CD4-positive, alpha-beta T cell treated with Interleukin-2 at 100 ng/mL for 4 hours (primary cell): ENCODE results near the gene UCN2.
A peak's percentile ranks its signal among the peaks of the same experiment; 100 is the strongest.

Experiments
- DNase-seq: peaks from one replicate; pipeline ENCODE4 v3.0.0-alpha.2; 2020; ENCODE audit warnings: low spot score

UCN2 gene

GRCh38 chr3:48591436-48591835, 27.9 kb upstream of the UCN2 start:
- DNase-seq = no peak

DNA sequence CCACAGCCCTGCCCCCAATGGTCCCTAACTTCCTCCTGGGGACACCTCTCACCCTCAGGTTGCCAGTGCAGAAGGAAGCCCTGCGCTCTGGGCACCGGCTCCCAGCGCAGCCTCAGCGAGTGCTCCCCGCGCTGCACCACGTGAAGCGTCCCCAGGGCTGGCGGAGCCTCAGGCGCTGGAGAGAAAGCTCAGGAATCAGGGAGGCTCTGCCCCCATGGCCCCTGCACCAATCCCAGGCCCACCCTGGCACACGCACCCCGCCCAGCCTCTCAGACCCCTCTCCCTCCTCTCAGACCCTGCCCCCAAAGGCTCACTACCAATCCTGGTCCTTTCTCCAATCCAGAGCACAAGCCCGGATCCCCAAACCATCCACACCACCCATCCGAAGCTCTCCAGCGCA, 24.6 kb upstream of the UCN2 start:
- DNase-seq = no peak

GRCh38 chr3:48587686-48588085, 24.1 kb upstream of the UCN2 start:
- no peak for DNase-seq

DNA sequence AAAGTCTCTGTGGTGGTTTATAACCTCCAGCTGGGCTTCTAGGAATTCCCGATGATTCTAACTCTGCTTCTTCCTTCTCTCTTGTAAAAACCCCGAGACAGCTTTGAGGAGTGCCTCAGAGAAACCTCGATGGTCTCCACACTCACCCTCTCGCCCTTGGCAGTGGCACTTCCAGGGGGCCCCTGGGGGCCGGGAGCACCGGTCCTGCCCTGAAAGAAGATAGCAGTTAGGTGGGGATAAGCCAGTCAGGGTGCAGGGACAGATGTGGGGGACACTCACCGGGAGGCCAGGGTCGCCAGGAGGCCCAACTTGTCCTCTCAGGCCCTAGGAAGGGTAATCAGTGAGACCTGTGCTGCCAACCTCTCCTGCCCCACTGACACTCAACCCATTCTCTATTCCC, 21.8 kb upstream of the UCN2 start:
- DNase-seq = no peak

- no peak for DNase-seq
Measured at GRCh38 chr3:48584836-48585235, 21.3 kb upstream of the UCN2 start.

GRCh38 chr3:48581621-48582481, 18.3 kb upstream of the UCN2 start:
- DNase-seq = no peak

DNA sequence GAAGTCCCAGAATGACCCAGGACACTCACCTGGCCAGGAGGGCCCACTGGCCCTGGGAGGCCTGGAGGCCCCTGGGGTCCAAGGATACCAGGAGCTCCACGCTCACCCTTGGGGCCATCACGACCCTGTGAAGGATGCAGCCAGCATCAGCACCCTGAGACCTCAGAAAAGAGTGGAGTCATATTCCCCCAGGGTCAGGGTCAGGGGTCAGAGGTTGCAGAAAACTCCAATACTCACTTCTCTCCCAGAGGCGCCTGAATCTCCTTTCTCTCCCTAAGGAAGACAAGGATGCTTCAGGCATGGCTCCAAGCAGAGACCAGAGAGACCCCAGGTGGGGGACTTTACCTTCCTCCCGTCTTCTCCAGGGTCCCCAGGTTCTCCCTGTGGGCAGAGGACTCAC, 13.1 kb upstream of the UCN2 start:
- no peak for DNase-seq

- DNase-seq = no peak
Measured at GRCh38 chr3:48575366-48575765, 11.8 kb upstream of the UCN2 start.

DNA sequence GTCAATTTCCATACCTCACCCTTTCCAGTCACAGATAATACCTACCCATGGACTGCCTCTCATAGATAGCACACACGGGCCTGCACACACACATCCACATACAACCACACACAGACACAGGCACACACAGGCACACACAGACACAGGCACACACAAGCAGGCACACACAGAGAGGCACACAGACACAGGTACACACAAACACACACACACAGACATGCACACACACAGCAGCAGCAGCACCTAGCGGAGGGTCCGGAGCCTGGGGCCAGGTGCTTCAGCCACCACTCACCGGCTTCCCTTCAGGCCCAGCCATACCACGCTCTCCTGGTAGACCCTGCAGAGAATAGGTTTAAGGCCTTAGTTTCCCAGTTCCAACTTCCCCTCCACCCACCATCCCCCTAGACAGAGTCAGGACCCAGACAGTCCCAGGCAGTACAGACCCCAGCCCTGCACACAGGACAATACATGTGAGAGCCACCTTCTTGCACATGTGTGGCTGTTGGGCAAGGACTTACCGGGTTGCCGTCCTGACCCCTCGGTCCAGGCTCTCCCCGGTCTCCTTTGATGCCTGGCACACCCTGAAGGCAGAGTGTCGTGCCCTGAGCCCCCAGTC, 10.5 kb upstream of the UCN2 start:
- DNase-seq = no peak

GRCh38 chr3:48572517-48572916, 8.9 kb upstream of the UCN2 start:
- DNase-seq = no peak

DNA sequence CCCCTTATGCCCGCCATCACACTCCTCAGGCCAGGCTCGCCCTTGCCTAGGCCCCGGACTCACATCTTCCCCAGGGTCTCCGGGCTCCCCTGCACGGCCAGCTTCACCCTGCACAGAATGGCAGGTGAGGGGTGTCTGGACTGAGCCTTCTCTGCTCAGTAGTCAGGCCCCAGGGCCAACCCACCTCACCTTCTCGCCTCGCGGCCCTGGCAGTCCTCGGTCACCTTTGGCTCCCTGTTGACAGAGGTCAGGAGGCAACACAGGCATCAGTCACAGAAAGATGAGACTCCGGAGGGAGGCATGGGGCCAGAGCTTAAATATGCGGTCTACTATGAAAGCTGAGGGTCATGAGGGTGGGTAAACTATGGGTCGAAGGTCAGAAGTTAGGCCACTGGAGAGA, 8.4 kb upstream of the UCN2 start:
- DNase-seq = no peak

DNA sequence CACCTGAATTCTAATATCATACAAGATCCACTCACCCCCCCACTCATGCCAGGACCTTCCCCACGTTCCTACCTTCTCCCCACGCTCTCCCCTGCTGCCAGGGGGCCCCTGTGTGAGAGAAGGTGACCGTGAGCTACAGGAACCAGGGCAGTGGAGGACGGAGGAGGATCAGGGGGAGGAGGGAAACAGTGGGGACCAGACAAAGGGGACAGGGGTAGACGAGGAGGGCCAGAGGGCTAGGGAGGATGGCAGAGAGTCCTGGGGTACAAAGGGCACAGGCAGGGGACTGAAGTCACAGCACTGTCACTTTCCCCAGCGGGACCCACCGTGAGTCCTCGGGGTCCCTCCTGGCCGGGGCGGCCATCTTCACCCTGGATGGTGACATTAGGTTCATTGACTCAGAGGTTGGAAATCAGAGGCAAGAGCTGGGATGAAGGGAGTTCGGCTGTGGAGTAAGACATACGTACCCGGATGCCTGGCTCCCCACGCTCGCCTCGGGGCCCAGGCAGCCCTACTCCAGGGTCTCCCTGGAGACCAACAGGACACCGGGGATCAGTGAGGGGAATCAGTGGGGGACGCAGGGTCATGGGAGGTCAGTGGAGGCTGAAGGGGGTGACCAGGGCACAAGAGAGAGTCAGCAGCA, 6.3 kb upstream of the UCN2 start:
- DNase-seq = no peak

DNA sequence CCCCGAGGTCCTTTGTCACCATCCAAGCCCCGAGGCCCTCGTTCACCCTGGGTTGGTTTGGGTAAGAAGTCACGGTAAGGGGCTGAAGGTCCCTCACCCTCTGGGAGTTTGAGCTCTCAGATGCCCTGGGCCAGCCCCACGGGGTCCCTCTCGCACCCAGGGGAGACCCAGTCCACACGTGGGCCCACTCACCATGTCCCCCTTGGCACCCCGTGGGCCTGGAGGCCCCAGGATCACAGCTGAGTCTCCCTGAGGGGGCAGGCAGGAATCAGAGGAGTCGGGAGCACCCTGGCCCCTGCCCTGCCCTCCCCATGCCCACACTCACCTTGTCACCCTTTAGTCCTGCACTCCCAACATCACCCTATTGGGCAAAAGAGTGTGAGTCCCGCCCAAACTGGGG, 5.8 kb upstream of the UCN2 start:
- no peak for DNase-seq

DNA sequence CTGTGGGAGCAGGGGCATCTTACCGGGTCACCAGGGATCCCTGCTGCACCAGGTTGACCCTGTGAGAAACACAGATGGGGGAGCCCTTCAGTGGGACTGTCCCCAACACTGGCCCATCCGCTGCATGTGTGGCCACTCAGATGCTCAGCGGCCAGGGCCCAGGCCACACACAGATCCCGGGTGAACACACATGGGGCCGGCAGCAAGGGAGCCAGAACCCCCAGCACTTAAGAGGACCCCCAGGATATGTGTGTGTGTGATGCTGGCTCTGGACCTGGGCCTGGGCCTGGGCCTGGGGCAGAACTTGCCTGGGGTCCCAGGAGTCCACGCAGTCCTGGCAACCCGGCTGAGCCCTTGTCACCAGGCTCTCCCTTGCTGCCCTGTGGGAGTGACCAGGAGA, 4.9 kb upstream of the UCN2 start:
- DNase-seq = no peak

DNA sequence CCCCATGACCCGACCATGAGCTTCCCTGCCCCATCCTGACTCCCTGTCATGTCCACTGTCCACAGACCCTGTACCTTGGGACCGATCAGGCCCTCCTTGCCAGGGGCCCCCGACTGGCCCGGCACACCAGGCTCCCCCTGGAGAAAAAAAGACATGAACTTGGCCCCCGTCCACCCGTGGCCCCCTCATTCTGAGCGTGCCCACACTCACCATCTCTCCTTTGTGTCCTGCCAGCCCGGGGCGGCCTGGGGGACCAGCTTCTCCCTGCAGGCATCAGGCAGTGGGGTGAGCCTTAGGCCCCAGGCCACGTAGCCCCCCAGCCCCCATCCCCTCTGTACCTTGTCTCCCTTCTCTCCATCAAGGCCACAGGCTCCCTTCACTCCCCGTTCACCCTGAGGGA, 3.9 kb upstream of the UCN2 start:
- no peak for DNase-seq

DNA sequence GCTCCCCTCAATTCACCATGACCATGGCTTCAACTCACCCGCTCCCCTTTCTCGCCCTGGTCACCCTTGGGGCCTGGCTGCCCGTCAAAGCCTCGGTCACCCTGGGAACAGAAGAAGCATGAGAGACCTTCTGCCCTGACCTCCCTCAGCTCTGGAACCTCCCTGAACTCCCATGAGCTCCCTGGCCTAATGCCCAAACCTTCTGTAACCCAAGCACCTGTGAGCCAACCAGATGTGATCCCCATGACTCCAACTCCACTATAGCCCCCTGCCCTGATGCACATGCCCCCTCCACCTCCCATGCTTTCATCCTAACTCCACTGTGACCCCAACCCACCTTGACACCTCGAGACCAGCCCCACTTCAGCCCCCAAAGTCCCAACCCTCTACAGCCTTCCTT, 3.5 kb upstream of the UCN2 start:
- DNase-seq = no peak

GRCh38 chr3:48566401-48566760, 2.8 kb upstream of the UCN2 start:
- no peak for DNase-seq

GRCh38 chr3:48565591-48566400, 2.2 kb upstream of the UCN2 start:
- peak; percentile 3 for DNase-seq

DNA sequence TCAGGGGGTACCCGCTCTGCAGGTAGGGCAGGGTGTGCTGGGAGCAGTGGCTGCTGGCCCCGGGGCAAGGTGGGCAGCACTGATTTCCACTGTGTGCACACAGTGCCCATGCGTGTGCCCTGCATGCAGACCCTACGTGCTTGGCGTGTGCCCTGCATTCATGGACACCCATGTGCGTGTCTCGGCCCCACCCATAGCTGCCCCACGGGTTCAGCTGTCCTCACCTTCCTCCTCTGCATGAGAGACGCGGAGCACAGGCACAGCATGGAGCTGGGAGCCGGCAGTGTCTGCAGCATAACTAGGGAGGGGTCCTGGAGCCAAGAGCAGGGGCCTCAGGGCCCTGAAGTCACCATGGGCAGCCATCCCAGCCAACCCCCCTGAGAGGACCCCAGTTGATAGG, 1.6 kb upstream of the UCN2 start:
- no peak for DNase-seq

DNA sequence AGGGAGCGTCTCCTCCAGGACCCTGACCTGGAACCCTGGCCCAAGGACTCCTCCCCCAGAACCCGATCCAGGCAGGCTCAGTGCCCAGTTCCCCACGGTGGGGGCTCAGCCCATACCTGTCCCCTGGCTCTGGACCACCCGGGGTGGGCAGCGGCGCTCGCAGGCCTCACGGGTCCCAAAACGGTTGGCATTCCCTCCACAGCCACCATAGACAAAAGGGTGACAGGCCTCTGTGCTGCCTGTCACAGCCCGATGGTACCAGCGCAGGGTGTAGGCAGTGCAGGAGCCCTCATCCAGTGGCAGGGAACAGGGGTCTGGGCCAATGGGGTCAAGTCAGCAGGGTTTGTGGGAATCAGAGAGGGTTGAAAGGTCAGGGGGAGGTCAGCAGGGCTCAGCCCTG, 1.1 kb upstream of the UCN2 start:
- DNase-seq = no peak

GRCh38 chr3:48564022-48564421, 441 bp upstream of the UCN2 start:
- DNase-seq = peak; percentile 60

DNA sequence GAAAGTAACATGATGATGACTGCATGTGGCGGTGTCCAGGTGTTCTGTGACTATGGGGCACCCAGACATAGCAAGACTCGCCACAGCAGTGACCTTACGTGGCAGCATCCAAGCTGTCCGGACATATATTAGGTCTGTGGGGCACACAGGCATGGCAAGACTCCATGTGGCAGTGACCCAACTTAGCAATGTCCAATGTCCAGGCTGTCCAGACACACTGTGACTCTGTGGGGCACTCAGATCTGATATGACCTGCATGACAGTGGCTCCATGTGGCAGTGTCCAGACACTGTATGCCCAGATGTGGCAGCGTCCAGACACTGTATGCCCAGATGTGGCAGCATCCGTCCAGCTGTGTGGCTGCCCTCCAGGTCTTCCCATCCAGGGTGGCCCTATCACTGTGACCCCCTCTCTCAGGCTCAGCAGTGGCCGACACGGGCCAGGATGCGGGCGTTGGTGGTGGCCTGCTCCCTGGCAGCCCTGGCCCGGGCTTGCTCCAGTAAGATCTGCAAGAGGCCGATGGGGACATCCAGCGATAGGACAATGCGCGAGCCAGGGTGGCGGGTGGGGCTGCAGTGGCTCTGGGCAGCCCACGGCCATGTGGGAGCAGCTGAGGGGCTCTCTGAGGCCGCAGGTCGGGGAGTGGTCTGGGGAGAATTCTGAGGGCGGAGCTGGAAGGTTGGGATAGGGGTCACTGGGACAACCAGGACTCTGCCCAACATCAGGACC, 1.1 kb downstream of the UCN2 start:
- DNase-seq = no peak
